ENCODE results near the gene EXOC1.

Gene EXOC1

DNA sequence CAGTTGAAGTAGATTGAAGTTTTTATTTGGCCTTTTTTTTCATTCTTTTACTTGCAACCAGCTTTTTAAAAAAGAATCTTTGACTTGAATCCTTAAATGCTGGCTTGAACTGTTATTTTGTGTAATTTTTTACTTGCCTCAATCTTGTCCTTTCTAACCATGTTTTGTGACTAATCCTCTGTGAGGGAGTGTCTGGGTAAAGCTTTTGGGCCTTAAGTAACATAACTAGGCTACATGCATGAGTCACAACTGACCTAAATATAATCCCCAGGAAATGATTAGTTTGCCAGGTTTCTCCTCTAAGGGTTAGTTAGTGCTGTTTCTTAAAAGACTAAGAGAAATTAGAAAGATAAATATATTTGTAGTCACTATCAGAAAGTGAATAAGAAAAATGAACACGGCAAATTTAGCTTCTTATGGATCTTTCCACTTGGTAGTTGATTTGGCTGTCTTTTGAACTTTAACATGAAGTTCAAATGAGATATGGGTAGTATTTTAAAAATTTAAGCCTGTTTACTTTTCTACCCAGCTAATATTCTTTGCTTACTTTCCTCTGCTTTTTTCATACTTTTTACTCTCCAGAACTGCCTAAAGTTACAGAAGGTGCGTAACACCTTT lies 13.0 kb downstream of the EXOC1 start:
- peaks cover 73% of the 10 kb centered on the region for H3K36me3 ChIP-seq
- no peak for TF ChIP-seq CTCF (IDR thresholded peaks at IDR 0.05)
- H3K27me3 ChIP-seq, result no peaks in the 10 kb centered on the region
- no peaks in the 10 kb centered on the region for H3K9me3 ChIP-seq
- no peaks in the 10 kb centered on the region for H3K4me1 ChIP-seq (ENCODE audit: control insufficient read depth in 1 of 2, insufficient read depth in 1 of 2, low read depth in 1 of 2, low read length in 1 of 2)
- no peak overlapping the region for H3K27ac ChIP-seq
- no peak overlapping the region for H3K4me3 ChIP-seq (ENCODE audit: low read depth in 1 of 2, low read length in 1 of 2)

- Histone ChIP-seq H3K27ac (no peak overlapping the region), H3K27me3 (no peaks in the 10 kb centered on the region), H3K4me1 (ENCODE audit: control insufficient read depth in 1 of 2, insufficient read depth in 1 of 2, low read depth in 1 of 2, low read length in 1 of 2) (no peaks in the 10 kb centered on the region), H3K9me3 (no peaks in the 10 kb centered on the region), H3K4me3 (ENCODE audit: low read depth in 1 of 2, low read length in 1 of 2) (no peak overlapping the region), H3K36me3 (peaks cover 76% of the 10 kb centered on the region)
- peak; percentile 66 for TF ChIP-seq CTCF (IDR thresholded peaks at IDR 0.05)
These were observed 13.6 kb downstream of the EXOC1 start for GRCh38 chr4:55866973-55867574.

DNA sequence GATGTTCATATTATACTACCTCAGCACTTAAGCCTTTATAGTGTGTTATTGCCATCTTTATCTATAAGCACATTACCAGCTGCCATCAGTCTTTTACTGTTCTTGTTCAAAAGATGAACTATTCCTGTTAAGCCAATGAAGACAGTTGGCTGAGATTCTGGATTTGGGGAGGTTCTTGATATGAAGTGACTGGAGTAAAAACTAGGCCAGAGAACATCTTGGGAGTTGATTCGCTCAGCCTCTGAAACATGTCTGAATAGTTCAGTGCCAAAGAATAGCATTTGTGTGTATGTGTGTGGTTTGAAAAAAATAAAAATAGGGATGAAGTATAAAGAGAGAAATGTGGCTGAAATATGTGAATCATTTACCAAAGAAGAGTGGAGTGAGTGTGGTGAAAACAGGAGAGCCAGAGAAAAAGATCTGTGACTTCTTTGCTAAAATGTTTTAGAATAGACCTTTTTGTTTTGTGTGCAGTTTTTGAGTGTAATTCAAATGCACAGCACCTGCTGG lies 15.2 kb downstream of the EXOC1 start:
- Histone ChIP-seq H3K4me3 (ENCODE audit: low read depth in 1 of 2, low read length in 1 of 2) (no peak overlapping the region), H3K27ac (no peak overlapping the region), H3K4me1 (ENCODE audit: control insufficient read depth in 1 of 2, insufficient read depth in 1 of 2, low read depth in 1 of 2, low read length in 1 of 2) (no peaks in the 10 kb centered on the region), H3K36me3 (peaks cover 76% of the 10 kb centered on the region), H3K9me3 (no peaks in the 10 kb centered on the region), H3K27me3 (no peaks in the 10 kb centered on the region)
- no peak for TF ChIP-seq CTCF (IDR thresholded peaks at IDR 0.05)

DNA sequence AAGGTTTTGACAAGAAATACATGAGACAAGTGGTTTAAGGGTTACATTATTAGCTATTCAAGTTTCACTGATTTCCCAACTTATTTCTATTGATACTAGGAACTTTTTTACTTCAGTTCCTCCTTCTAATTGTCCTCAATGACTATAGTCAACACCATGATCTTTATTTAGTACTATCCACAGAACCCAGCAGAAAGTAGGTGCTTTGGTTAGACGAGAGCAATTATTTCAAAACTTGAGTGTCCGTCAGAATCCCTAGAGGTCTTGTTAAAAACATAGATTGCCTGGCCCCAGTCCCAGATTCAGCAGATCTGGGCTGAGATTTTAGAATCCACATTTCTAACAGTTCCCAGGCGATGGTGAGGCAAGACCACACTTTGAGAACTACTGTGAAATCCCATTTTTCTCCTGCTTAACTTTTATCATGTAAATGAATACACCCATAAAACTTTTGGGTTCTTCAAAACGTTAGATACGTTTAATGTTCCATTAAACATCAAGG lies 17.9 kb downstream of the EXOC1 start:
- H3K36me3 ChIP-seq, result peaks cover 82% of the 10 kb centered on the region
- TF ChIP-seq CTCF (IDR thresholded peaks at IDR 0.05), result no peak
- no peaks in the 10 kb centered on the region for H3K4me1 ChIP-seq (ENCODE audit: control insufficient read depth in 1 of 2, insufficient read depth in 1 of 2, low read depth in 1 of 2, low read length in 1 of 2)

GRCh38 chr4:55874831-55875230 lies 21.4 kb downstream of the EXOC1 start:
- Histone ChIP-seq H3K27ac (no peak overlapping the region), H3K36me3 (peaks cover 88% of the 10 kb centered on the region), H3K4me1 (ENCODE audit: control insufficient read depth in 1 of 2, insufficient read depth in 1 of 2, low read depth in 1 of 2, low read length in 1 of 2) (no peaks in the 10 kb centered on the region), H3K9me3 (no peaks in the 10 kb centered on the region), H3K27me3 (no peaks in the 10 kb centered on the region), H3K4me3 (ENCODE audit: low read depth in 1 of 2, low read length in 1 of 2) (no peak overlapping the region)
- no peak for TF ChIP-seq CTCF (IDR thresholded peaks at IDR 0.05)

More for the DNA sequence above, 17.9 kb downstream of the EXOC1 start:
- no peaks in the 10 kb centered on the region for H3K9me3 ChIP-seq
- no peak overlapping the region for H3K4me3 ChIP-seq (ENCODE audit: low read depth in 1 of 2, low read length in 1 of 2)
- H3K27me3 ChIP-seq, result no peaks in the 10 kb centered on the region
- H3K27ac ChIP-seq, result no peak overlapping the region

Measured in neutrophil (primary cell).